H9 (cell line): ENCODE measurements around the gene RFNG. TPM values are rescaled to one million over a fixed set of nuclear protein-coding genes. Genes with fewer than 3 reads are reported as not detected.

ENCODE experiments used
- DNase-seq: peaks from one replicate; pipeline ENCODE4 v3.0.0-alpha.2; 2017
- H2AFZ ChIP-seq: one replicate; pipeline ENCODE4 v1.6.1; 2013; ENCODE audit warnings: mild to moderate bottlenecking, low read length, control low read depth, moderate library complexity
- H2AK5ac ChIP-seq: 2 replicates; pipeline ENCODE4 v1.6.1; 2013; ENCODE audit warnings: low read length, control low read depth, mixed read lengths; ENCODE audit not compliant: insufficient read length
- H2BK120ac ChIP-seq: one replicate; pipeline ENCODE4 v1.6.1; 2013; ENCODE audit warnings: low read depth, mild to moderate bottlenecking, low read length, control low read depth, inconsistent platforms; ENCODE audit not compliant: poor library complexity, severe bottlenecking
- H2BK12ac ChIP-seq: 2 replicates; pipeline ENCODE4 v1.6.1; 2013; ENCODE audit warnings: low read length, control low read depth, mixed read lengths, low read depth; ENCODE audit not compliant: insufficient read length
- H2BK15ac ChIP-seq: 2 replicates; pipeline ENCODE4 v1.6.1; 2013; ENCODE audit warnings: low read depth, low read length, control low read depth
- H2BK20ac ChIP-seq: one replicate; pipeline ENCODE4 v1.6.1; 2013; ENCODE audit warnings: low read depth, mild to moderate bottlenecking, low read length, control low read depth, inconsistent platforms; ENCODE audit not compliant: poor library complexity, severe bottlenecking
- H2BK5ac ChIP-seq: 2 replicates; pipeline ENCODE4 v1.6.1; 2013; ENCODE audit warnings: low read length, control low read depth, mixed read lengths; ENCODE audit not compliant: insufficient read length
- H3K14ac ChIP-seq: 2 replicates; pipeline ENCODE4 v1.6.1; 2013; ENCODE audit warnings: low read length, control low read depth; ENCODE audit not compliant: insufficient read depth
- H3K18ac ChIP-seq: 2 replicates; pipeline ENCODE4 v1.6.1; 2013; ENCODE audit warnings: low read depth, mild to moderate bottlenecking, mixed read lengths, low read length, control low read depth; ENCODE audit not compliant: insufficient read length
- H3K23ac ChIP-seq: 2 replicates; pipeline ENCODE4 v1.6.1; 2013; ENCODE audit warnings: low read length, control low read depth, mixed read lengths, low read depth; ENCODE audit not compliant: insufficient read length
- H3K23me2 ChIP-seq: 2 replicates; pipeline ENCODE4 v1.6.1; 2013; ENCODE audit warnings: low read depth, mild to moderate bottlenecking, mixed read lengths, low read length, control low read depth; ENCODE audit not compliant: insufficient read length, poor library complexity, severe bottlenecking
- H3K27ac ChIP-seq: 2 replicates; pipeline ENCODE4 v1.5.1; 2013; ENCODE audit warnings: low read length, control low read depth, mixed read lengths, low read depth; ENCODE audit not compliant: insufficient read length
- H3K27me3 ChIP-seq: 2 replicates; pipeline ENCODE4 v1.6.1; 2013; ENCODE audit warnings: low read length, control low read depth, inconsistent platforms; ENCODE audit not compliant: insufficient read depth
- H3K4ac ChIP-seq: 2 replicates; pipeline ENCODE4 v1.6.1; 2013; ENCODE audit warnings: low read depth, mild to moderate bottlenecking, control low read depth, inconsistent platforms, low read length, moderate library complexity
- H3K4me1 ChIP-seq: 2 replicates; pipeline ENCODE4 v1.6.1; 2013; ENCODE audit warnings: low read length, control low read depth, inconsistent platforms; ENCODE audit not compliant: insufficient read depth
- H3K4me2 ChIP-seq: 2 replicates; pipeline ENCODE4 v1.6.1; 2013; ENCODE audit warnings: low read length, control low read depth, mixed read lengths; ENCODE audit not compliant: insufficient read length, insufficient read depth
- H3K56ac ChIP-seq: 2 replicates; pipeline ENCODE4 v1.6.1; 2013; ENCODE audit warnings: low read depth, mild to moderate bottlenecking, mixed read lengths, low read length, control low read depth; ENCODE audit not compliant: insufficient read length
- H3K79me1 ChIP-seq: 2 replicates; pipeline ENCODE4 v1.6.1; 2013; ENCODE audit warnings: low read depth, mild to moderate bottlenecking, moderate library complexity, low read length, control low read depth, inconsistent platforms; ENCODE audit not compliant: insufficient read depth, poor library complexity, severe bottlenecking
- H3K79me2 ChIP-seq: 2 replicates; pipeline ENCODE4 v1.6.1; 2013; ENCODE audit warnings: low read length, control low read depth, inconsistent platforms; ENCODE audit not compliant: insufficient read depth
- H3K9ac ChIP-seq: 2 replicates; pipeline ENCODE4 v1.6.1; 2013; ENCODE audit warnings: low read length, control low read depth, mixed read lengths; ENCODE audit not compliant: insufficient read length; ENCODE audit errors: extremely low read depth
- H3K9me3 ChIP-seq: one replicate; pipeline ENCODE4 v1.6.1; 2013; ENCODE audit warnings: low read depth, low read length, inconsistent platforms; ENCODE audit not compliant: control insufficient read depth
- H3T11ph ChIP-seq: one replicate; pipeline ENCODE4 v1.6.1; 2013; ENCODE audit warnings: mild to moderate bottlenecking, low read length, control low read depth, inconsistent platforms
- H4K20me1 ChIP-seq: one replicate; pipeline ENCODE4 v1.6.1; 2013; ENCODE audit not compliant: control insufficient read depth, insufficient read length, insufficient read depth
- H4K5ac ChIP-seq: 2 replicates; pipeline ENCODE4 v1.6.1; 2013; ENCODE audit warnings: low read depth, mild to moderate bottlenecking, mixed read lengths, low read length, control low read depth; ENCODE audit not compliant: insufficient read length
- H4K8ac ChIP-seq: replicated peaks from 2 replicates; pipeline ENCODE4 v1.6.1; 2013; ENCODE audit warnings: low read length, control low read depth, mixed read lengths, low read depth; ENCODE audit not compliant: insufficient read length
- H4K91ac ChIP-seq: 2 replicates; pipeline ENCODE4 v1.6.1; 2013; ENCODE audit warnings: low read depth, mild to moderate bottlenecking, moderate library complexity, mixed read lengths, low read length, control low read depth; ENCODE audit not compliant: insufficient read length
- H3K27ac Mint-ChIP-seq, 3 experiments: 2 replicates in 2 of 3; 3 replicates in 1 of 3; pipeline ENCODE4 v1.8.0; 2020 to 2021; ENCODE audit warnings: mixed read lengths in 3 of 3, mild to moderate bottlenecking in 1 of 3, moderate library complexity in 1 of 3
- H3K27me3 Mint-ChIP-seq: 2 replicates; pipeline ENCODE4 v1.8.0; 2021; ENCODE audit warnings: low read depth, mild to moderate bottlenecking, moderate library complexity, mixed read lengths
- H3K36me3 Mint-ChIP-seq, 3 experiments: 2 replicates in 2 of 3; 3 replicates in 1 of 3; pipeline ENCODE4 v1.8.0; 2020 to 2021; ENCODE audit warnings: low read depth in 3 of 3, mixed read lengths in 3 of 3; ENCODE audit not compliant: insufficient read depth in 1 of 3
- H3K4me1 Mint-ChIP-seq, 2 experiments: 2 replicates each; pipeline ENCODE4 v1.8.0; 2020; ENCODE audit warnings: mixed read lengths in 2 of 2
- H3K4me3 Mint-ChIP-seq, 2 experiments: 2 replicates in 1 of 2; 3 replicates in 1 of 2; pipeline ENCODE4 v1.8.0; 2020 to 2021; ENCODE audit warnings: mild to moderate bottlenecking in 2 of 2, mixed read lengths in 2 of 2, moderate library complexity in 1 of 2
- H3K9me3 Mint-ChIP-seq, 2 experiments: 2 replicates in 1 of 2; 3 replicates in 1 of 2; pipeline ENCODE4 v1.8.0; 2020; ENCODE audit warnings: mild to moderate bottlenecking in 2 of 2, mixed read lengths in 2 of 2, moderate library complexity in 1 of 2
- CTCF ChIP-seq: fragments of 200-600 bp; sonication (generic); conservative IDR thresholded peaks from 3 replicates; pipeline ENCODE4 v1.8.0; 2021; ENCODE audit warnings: antibody characterized with exemption, mild to moderate bottlenecking
- WGBS: extraction: QIAGEN DNeasy Blood & Tissue Kit; methylation state at CpG from one replicate; pipeline ENCODE4 v1.1.7; 2013; ENCODE audit warnings: missing lambda C conversion rate, low lambda C conversion rate, mixed read lengths; ENCODE audit not compliant: insufficient read length; ENCODE audit errors: extremely low coverage; 5-methylcytosine and 5-hydroxymethylcytosine counted together
- total RNA-seq: library from RNA; stranded (reverse); gene quantifications from 2 replicates; pipeline ENCODE4 v1.2.1, GENCODE V29; 2021

RFNG gene
- total RNA-seq, 1 experiment from 2014 or later, result 34.0 TPM

- Histone ChIP-seq H3T11ph (no peak overlapping the region), H4K20me1 (no peaks in the 10 kb centered on the region), H4K91ac (no peak overlapping the region), H3K56ac (no peak overlapping the region), H2BK12ac (no peak overlapping the region), H4K5ac (no peak overlapping the region), H3K9me3 (no peaks in the 10 kb centered on the region), H2BK120ac (no peak overlapping the region), H2AK5ac (no peak overlapping the region), H2AFZ (no peak overlapping the region), H2BK15ac (no peak overlapping the region), H3K4me1 (no peaks in the 10 kb centered on the region), H3K14ac (no peak overlapping the region), H3K4me2 (no peak overlapping the region), H4K8ac (no peak overlapping the region), H3K79me1 (no peaks in the 10 kb centered on the region), H3K27ac (no peak overlapping the region), H2BK5ac (no peak overlapping the region), H3K18ac (no peak overlapping the region), H3K27me3 (no peaks in the 10 kb centered on the region), H3K23me2 (no peaks in the 10 kb centered on the region), H2BK20ac (no peak overlapping the region), H3K9ac (no peak overlapping the region), H3K4ac (no peak overlapping the region), H3K79me2 (no peaks in the 10 kb centered on the region), H3K23ac (no peak overlapping the region)
- no peak for DNase-seq
- H3K27ac Mint-ChIP-seq, result no peak overlapping the region
- H3K4me3 Mint-ChIP-seq, result no peak overlapping the region
- H3K9me3 Mint-ChIP-seq, result no peaks in the 10 kb centered on the region
- H3K36me3 Mint-ChIP-seq, result peaks cover 24 to 60% (median 50%) of the 10 kb centered on the region in 3 experiments; a peak in 6 of 7 replicates
- peaks cover 2% of the 10 kb centered on the region; the same call in 1 of the 2 replicates for H3K27me3 Mint-ChIP-seq
- no peaks in the 10 kb centered on the region; a peak in 2 of 4 replicates for H3K4me1 Mint-ChIP-seq
- TF ChIP-seq CTCF, result no peak
- WGBS, result no CpG with 5 or more reads among the region's 44 CpGs
Observed at GRCh38 chr17:82080789-82081464, 29.3 kb upstream of the RFNG start.
